Measurements from ENCODE around the gene SRMS. TPM values are rescaled to one million over a fixed set of nuclear protein-coding genes. Genes with fewer than 3 reads are reported as not detected.

Gene SRMS
- not detected in 2 replicates for total RNA-seq (2014; rRNA removed; shearing (Covaris generic))

GRCh38 chr20:63547725-63548480 is at the start of gene SRMS:
SRMS (minus strand) TSS chr20:63547749; CDS start chr20:63547463, 286 bp downstream.
- peak; percentile 26 for DNase-seq (ENCODE audit: low spot score)

GRCh38 chr20:63596423-63596822 is 48.9 kb upstream of the SRMS start:
- DNase-seq (ENCODE audit: low spot score): no peak

- no peak for DNase-seq (ENCODE audit: low spot score)
These were observed 48.0 kb upstream of the SRMS start for GRCh38 chr20:63595416-63596127.

- peak; percentile 47 for DNase-seq (ENCODE audit: low spot score)
These were observed 46.6 kb upstream of the SRMS start for GRCh38 chr20:63594043-63594561.

GRCh38 chr20:63592661-63593060 is 45.1 kb upstream of the SRMS start:
- DNase-seq (ENCODE audit: low spot score): no peak

- no peak for DNase-seq (ENCODE audit: low spot score)
These were observed 44.3 kb upstream of the SRMS start for GRCh38 chr20:63591786-63592355.

- DNase-seq (ENCODE audit: low spot score): no peak
These were observed 43.6 kb upstream of the SRMS start for GRCh38 chr20:63591147-63591533.

- DNase-seq (ENCODE audit: low spot score): no peak
These were observed 42.9 kb upstream of the SRMS start for GRCh38 chr20:63590218-63591146.

- DNase-seq (ENCODE audit: low spot score): no peak
These were observed 42.0 kb upstream of the SRMS start for GRCh38 chr20:63589261-63590217.

- no peak for DNase-seq (ENCODE audit: low spot score)
These were observed 41.1 kb upstream of the SRMS start for GRCh38 chr20:63588641-63589041.

- no peak for DNase-seq (ENCODE audit: low spot score)
These were observed 40.4 kb upstream of the SRMS start for GRCh38 chr20:63587776-63588591.

- DNase-seq (ENCODE audit: low spot score): no peak
These were observed 39.7 kb upstream of the SRMS start for GRCh38 chr20:63587256-63587655.

GRCh38 chr20:63586797-63587196 is 39.2 kb upstream of the SRMS start:
- DNase-seq (ENCODE audit: low spot score): no peak

GRCh38 chr20:63585616-63586565 is 38.3 kb upstream of the SRMS start:
- no peak for DNase-seq (ENCODE audit: low spot score)

- DNase-seq (ENCODE audit: low spot score): no peak
These were observed 35.0 kb upstream of the SRMS start for GRCh38 chr20:63582382-63583063.

- DNase-seq (ENCODE audit: low spot score): peak; percentile 53
These were observed 33.4 kb upstream of the SRMS start for GRCh38 chr20:63580796-63581461.
